ENCODE results near the gene MCCC1.

- TF ChIP-seq EZH2phosphoT487 (IDR thresholded peaks at IDR 0.05; ENCODE audit: insufficient read depth, low read depth) (no peak), EZH2 (IDR thresholded peaks at IDR 0.05; ENCODE audit: insufficient read depth, poor library complexity, severe bottlenecking) (no peak)
Observed at GRCh38 chr3:183131735-183132134, 32.4 kb upstream of the MCCC1 start.
